HG03064 (cell line): Measurements from ENCODE around the gene KRTAP10-10.
"Not testable (repeated sequence)": the region's sequence is repeated elsewhere in the genome, so short reads cannot be mapped to it uniquely, and the experiment has no call there.

Source experiments
- ATAC-seq: cut with Tn5 transposase; IDR thresholded peaks from one replicate; pipeline ENCODE4 v1.9.1; 2021; ENCODE audit warnings: low read depth; ENCODE audit not compliant: unreplicated experiment

The KRTAP10-10 gene

GRCh38 chr21:44619886-44620285 is 17.3 kb upstream of the KRTAP10-10 start:
- ATAC-seq = no peak

- no peak for ATAC-seq
Observed at GRCh38 chr21:44623575-44623974, 13.6 kb upstream of the KRTAP10-10 start.

GRCh38 chr21:44625756-44626155 is 11.4 kb upstream of the KRTAP10-10 start:
- no peak for ATAC-seq

- ATAC-seq = no peak
Observed at GRCh38 chr21:44626262-44626661, 10.9 kb upstream of the KRTAP10-10 start.

- no peak for ATAC-seq
Observed at GRCh38 chr21:44626673-44627143, 10.4 kb upstream of the KRTAP10-10 start, which contains the start of gene KRTAP10-9. Gene KRTAP10-9 (plus strand): TSS chr21:44627093. CDS start chr21:44627172, 79 bp downstream.

- not testable (repeated sequence) for ATAC-seq
Observed at GRCh38 chr21:44627181-44627822, 9.9 kb upstream of the KRTAP10-10 start.

- ATAC-seq = not testable (repeated sequence)
Observed at GRCh38 chr21:44627831-44628233, 9.3 kb upstream of the KRTAP10-10 start.

GRCh38 chr21:44628707-44629391 is 8.3 kb upstream of the KRTAP10-10 start:
- no peak for ATAC-seq

GRCh38 chr21:44630440-44630839 is 6.7 kb upstream of the KRTAP10-10 start:
- ATAC-seq = no peak

GRCh38 chr21:44632067-44632466 is 5.1 kb upstream of the KRTAP10-10 start:
- no peak for ATAC-seq

- ATAC-seq = no peak
Observed at GRCh38 chr21:44636209-44637017, 743 bp upstream of the KRTAP10-10 start.

GRCh38 chr21:44637851-44638348 is 744 bp downstream of the KRTAP10-10 start:
- not testable (repeated sequence) for ATAC-seq

- not testable (repeated sequence) for ATAC-seq
Observed at GRCh38 chr21:44638506-44639330, 1.6 kb downstream of the KRTAP10-10 start.

- no peak for ATAC-seq
Observed at GRCh38 chr21:44639331-44639655, 2.1 kb downstream of the KRTAP10-10 start.

- no peak for ATAC-seq
Observed at GRCh38 chr21:44640761-44641160, 3.6 kb downstream of the KRTAP10-10 start.

GRCh38 chr21:44643741-44644310 is 6.7 kb downstream of the KRTAP10-10 start:
- ATAC-seq = no peak

GRCh38 chr21:44644878-44645277 is 7.7 kb downstream of the KRTAP10-10 start:
- ATAC-seq = no peak

- ATAC-seq = not testable (repeated sequence)
Observed at GRCh38 chr21:44646366-44647221, 9.4 kb downstream of the KRTAP10-10 start, which contains the start of gene KRTAP10-11. Gene KRTAP10-11 (plus strand): TSS chr21:44646414. CDS start chr21:44646459, 45 bp downstream.

GRCh38 chr21:44647222-44647552 is 10.0 kb downstream of the KRTAP10-10 start:
- ATAC-seq = no peak
